HepG2 (cell line): Measurements from ENCODE around the gene DERL2. TPM values are rescaled to one million over a fixed set of nuclear protein-coding genes. Genes with fewer than 3 reads are reported as not detected.

Source experiments
- ATF7 ChIP-seq, 2 experiments: fragments of 450-650 bp in 1 of 2; sonication (generic) in 1 of 2; formaldehyde crosslinking in 1 of 2; IDR thresholded peaks; 2 replicates each; pipeline versions ENCODE4 v1.4.0 to v1.6.1; 2016 to 2020; ENCODE audit warnings: antibody characterized with exemption in 1 of 2, mild to moderate bottlenecking in 1 of 2, missing genetic modification reagents in 1 of 2
- ATF7-NPFF ChIP-seq: sonication (generic); formaldehyde crosslinking; IDR thresholded peaks from 2 replicates; pipeline ENCODE4 v1.8.1; 2023; ENCODE audit warnings: mild to moderate bottlenecking, low read depth, missing genetic modification reagents, moderate library complexity
- CENPBD1 ChIP-seq: sonication (generic); formaldehyde crosslinking; IDR thresholded peaks from 2 replicates; pipeline ENCODE4 v1.8.0; 2022; ENCODE audit warnings: missing genetic modification reagents, low read depth, mild to moderate bottlenecking, borderline replicate concordance
- HOXA3 ChIP-seq: sonication (generic); formaldehyde crosslinking; IDR thresholded peaks from 2 replicates; pipeline ENCODE4 v1.5.0; 2020; ENCODE audit warnings: missing genetic modification reagents
- IRF9 ChIP-seq: sonication (generic); formaldehyde crosslinking; IDR thresholded peaks from 2 replicates; pipeline ENCODE4 v1.8.0; 2022; ENCODE audit warnings: missing genetic modification reagents, mild to moderate bottlenecking, borderline replicate concordance
- KDM3A ChIP-seq: IDR thresholded peaks from 2 replicates; pipeline ENCODE4 v1.6.1; 2018; ENCODE audit warnings: low read depth, missing compliant biosample characterization
- MEF2D ChIP-seq: sonication (generic); formaldehyde crosslinking; IDR thresholded peaks from 2 replicates; pipeline ENCODE4 v1.5.1; 2020; ENCODE audit warnings: mild to moderate bottlenecking, missing genetic modification reagents
- MYC ChIP-seq: sonication (generic); formaldehyde crosslinking; IDR thresholded peaks from 2 replicates; pipeline ENCODE4 v1.9.0; 2021; ENCODE audit warnings: missing genetic modification reagents, borderline replicate concordance
- NR2C2 ChIP-seq: sonication (generic); formaldehyde crosslinking; IDR thresholded peaks from 2 replicates; pipeline ENCODE4 v1.4.0; 2020; ENCODE audit warnings: missing genetic modification reagents, mild to moderate bottlenecking, moderate library complexity, borderline replicate concordance
- NRL ChIP-seq: sonication (generic); formaldehyde crosslinking; IDR thresholded peaks from 2 replicates; pipeline ENCODE4 v1.5.0; 2020; ENCODE audit warnings: missing genetic modification reagents, mild to moderate bottlenecking, moderate library complexity, borderline replicate concordance
- PATZ1 ChIP-seq: sonication (generic); formaldehyde crosslinking; IDR thresholded peaks from 2 replicates; pipeline ENCODE4 v1.4.0; 2020; ENCODE audit warnings: missing genetic modification reagents
- YY1 ChIP-seq: IDR thresholded peaks from 2 replicates; pipeline ENCODE4 v1.6.1; 2011; ENCODE audit warnings: low read length, low read depth, moderate library complexity, mild to moderate bottlenecking; ENCODE audit not compliant: insufficient read depth, insufficient replicate concordance
- ZBTB49 ChIP-seq: sonication (generic); formaldehyde crosslinking; IDR thresholded peaks from 2 replicates; pipeline ENCODE4 v1.4.0; 2020; ENCODE audit warnings: missing genetic modification reagents, borderline replicate concordance
- ZFP62 ChIP-seq: sonication (generic); formaldehyde crosslinking; IDR thresholded peaks from 2 replicates; pipeline ENCODE4 v1.4.0; 2020; ENCODE audit warnings: missing genetic modification reagents
- ZNF17 ChIP-seq: sonication (generic); formaldehyde crosslinking; IDR thresholded peaks from 2 replicates; pipeline ENCODE4 v1.5.0; 2020; ENCODE audit warnings: mild to moderate bottlenecking, missing genetic modification reagents
- ZNF18 ChIP-seq: sonication (generic); formaldehyde crosslinking; IDR thresholded peaks from 2 replicates; pipeline ENCODE4 v1.8.0; 2022; ENCODE audit warnings: mild to moderate bottlenecking, missing genetic modification reagents; ENCODE audit not compliant: insufficient replicate concordance
- ZNF567 ChIP-seq: sonication (generic); formaldehyde crosslinking; IDR thresholded peaks from 2 replicates; pipeline ENCODE4 v1.8.1; 2023; ENCODE audit warnings: mild to moderate bottlenecking, missing genetic modification reagents, borderline replicate concordance
- ZNF7 ChIP-seq: IDR thresholded peaks from 2 replicates; pipeline ENCODE4 v1.6.1; 2016; ENCODE audit warnings: missing biosample characterization, missing genetic modification reagents
- ZNF768 ChIP-seq: sonication (generic); formaldehyde crosslinking; IDR thresholded peaks from 2 replicates; pipeline ENCODE4 v1.4.0; 2020; ENCODE audit warnings: missing genetic modification reagents
- ZNF777 ChIP-seq: sonication (generic); formaldehyde crosslinking; IDR thresholded peaks from 2 replicates; pipeline ENCODE4 v1.4.0; 2020; ENCODE audit warnings: missing genetic modification reagents
- polyA plus RNA-seq, 8 experiments: library from polyadenylated mRNA; depleted of rRNA in 3 of 8; stranded (reverse) in 7 of 8; unstranded in 1 of 8; fragments of >200 nt; fragmentation: Illumina TruSeq in 4 of 8; extraction: Trizol in 4 of 8; gene quantifications; 2 replicates each; pipeline versions ENCODE4 v1.2.1 to v1.2.3, GENCODE V29; 2011 to 2016; ENCODE audit warnings: low read depth in 4 of 8, missing spikeins in 1 of 8, mixed read lengths in 1 of 8; ENCODE audit not compliant: insufficient read depth in 1 of 8
- total RNA-seq, 5 experiments: library from RNA; depleted of rRNA; stranded (reverse); fragments of >200 nt; fragmentation: Illumina TruSeq; extraction: Trizol; gene quantifications; 2 replicates each; pipeline ENCODE4 v1.2.3, GENCODE V29; 2016; ENCODE audit warnings: low read depth in 1 of 5

DERL2 gene
- total and polyA plus RNA-seq, 2 of the 13 experiments (the other 11 are each of a cell fraction or from before 2014, with no cell fraction given), result 59.3 to 65.2 TPM

- TF ChIP-seq CENPBD1 (no peak), ZNF567 (CRISPR knock-in tag) (no peak), MYC (CRISPR knock-in tag) (peak; percentile 84), KDM3A (peak; percentile 48; the same call in 1 of the 2 replicates), NR2C2 (CRISPR knock-in tag) (peak; percentile 96), ATF7 (IDR thresholded peaks at IDR 0.05) (no peak), ATF7 (CRISPR knock-in tag; IDR thresholded peaks at IDR 0.05) (peak; percentile 79; the same call in 1 of the 2 replicates), ZNF17 (CRISPR knock-in tag) (no peak), ZNF777 (CRISPR knock-in tag) (0 out of 2 replicates have a peak, but pooled peaks have one; percentile 46), IRF9 (CRISPR knock-in tag) (peak; percentile 55; the same call in 1 of the 2 replicates), HOXA3 (CRISPR knock-in tag) (peak; percentile 76), ZNF768 (peak; percentile 73; the same call in 1 of the 2 replicates), NRL (CRISPR knock-in tag) (peak; percentile 83; the same call in 1 of the 2 replicates), YY1 (peak; percentile 54), ZFP62 (CRISPR knock-in tag) (no peak), ZNF18 (CRISPR knock-in tag) (peak; percentile 49), ZNF7 (CRISPR knock-in tag) (0 out of 2 replicates have a peak, but pooled peaks have one; percentile 21), PATZ1 (CRISPR knock-in tag) (0 out of 2 replicates have a peak, but pooled peaks have one; percentile 0), ZBTB49 (CRISPR knock-in tag) (peak; percentile 81; the same call in 1 of the 2 replicates), MEF2D (CRISPR knock-in tag) (peak; percentile 90; the same call in 1 of the 2 replicates), ATF7-NPFF (peak; percentile 53; the same call in 1 of the 2 replicates)
Observed at GRCh38 chr17:5486206-5487124, 487 bp upstream of the DERL2 start, which contains the start of gene MIS12 (continued).
